Ovary (tissue), 3 donors: ENCODE results near the gene VIPR2.

Experiments
- EP300 ChIP-seq: sonication (generic); formaldehyde crosslinking; IDR thresholded peaks from one replicate; pipeline ENCODE4 v1.6.1; 2017; ENCODE audit warnings: antibody characterized with exemption
- POLR2A ChIP-seq: fragments of 450-650 bp; IDR thresholded peaks from one replicate; pipeline ENCODE4 v1.6.1; 2017; ENCODE audit warnings: antibody characterized with exemption, mild to moderate bottlenecking, moderate library complexity
- TF ChIP-seq, protein P1 (sequence below), 3 donors: fragments of 450-650 bp in 2 of 3; fragments of 200-600 bp in 1 of 3; IDR thresholded peaks; one replicate each; pipeline versions ENCODE4 v1.5.1 to v1.8.0; 2016 to 2022; ENCODE audit warnings: antibody characterized with exemption in 3 of 3, mild to moderate bottlenecking in 1 of 3
- donor health status: DM: no; HTN: no; CAD: no.

DNA sequence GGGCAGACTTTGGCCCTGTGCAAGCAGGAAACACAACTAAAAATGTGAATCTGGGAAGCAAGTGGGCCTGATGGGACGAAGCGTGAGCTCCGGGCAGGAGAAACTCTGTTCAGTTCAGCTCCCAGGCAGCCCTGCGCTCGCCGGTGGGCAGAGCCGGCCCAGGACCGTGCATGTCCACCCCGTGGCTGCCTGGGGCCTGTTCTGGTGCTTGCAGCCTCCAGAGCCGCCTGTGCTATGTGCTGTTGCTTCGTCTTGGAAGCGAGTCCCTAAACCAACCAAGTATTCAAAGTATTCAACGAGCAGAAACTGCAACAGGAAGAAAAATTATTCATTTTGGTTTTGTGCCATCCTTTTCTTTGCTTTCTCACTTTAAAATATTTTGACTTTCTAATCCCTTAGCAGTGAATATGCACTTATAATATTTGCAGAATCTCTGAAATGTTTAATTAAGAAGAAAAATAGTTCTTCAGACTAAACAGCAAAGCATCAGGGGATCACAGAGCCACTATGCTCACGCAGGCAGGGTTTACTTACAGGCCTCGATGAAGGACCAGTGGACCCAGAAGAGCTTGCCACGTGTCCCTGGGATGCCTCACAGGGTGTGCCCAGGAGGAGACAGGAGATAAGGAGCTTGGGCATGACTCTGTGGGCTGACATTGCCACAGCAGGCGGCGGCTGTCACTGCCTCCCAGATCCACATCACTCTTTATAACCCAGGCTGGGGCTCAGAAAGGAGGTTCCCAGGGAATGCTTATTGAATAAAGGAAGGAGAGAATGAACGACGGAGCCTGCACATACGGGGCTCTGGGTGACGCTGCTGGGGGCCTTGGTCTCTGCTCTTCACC, 45.6 kb downstream of the VIPR2 start:
- TF ChIP-seq, protein P1, sequence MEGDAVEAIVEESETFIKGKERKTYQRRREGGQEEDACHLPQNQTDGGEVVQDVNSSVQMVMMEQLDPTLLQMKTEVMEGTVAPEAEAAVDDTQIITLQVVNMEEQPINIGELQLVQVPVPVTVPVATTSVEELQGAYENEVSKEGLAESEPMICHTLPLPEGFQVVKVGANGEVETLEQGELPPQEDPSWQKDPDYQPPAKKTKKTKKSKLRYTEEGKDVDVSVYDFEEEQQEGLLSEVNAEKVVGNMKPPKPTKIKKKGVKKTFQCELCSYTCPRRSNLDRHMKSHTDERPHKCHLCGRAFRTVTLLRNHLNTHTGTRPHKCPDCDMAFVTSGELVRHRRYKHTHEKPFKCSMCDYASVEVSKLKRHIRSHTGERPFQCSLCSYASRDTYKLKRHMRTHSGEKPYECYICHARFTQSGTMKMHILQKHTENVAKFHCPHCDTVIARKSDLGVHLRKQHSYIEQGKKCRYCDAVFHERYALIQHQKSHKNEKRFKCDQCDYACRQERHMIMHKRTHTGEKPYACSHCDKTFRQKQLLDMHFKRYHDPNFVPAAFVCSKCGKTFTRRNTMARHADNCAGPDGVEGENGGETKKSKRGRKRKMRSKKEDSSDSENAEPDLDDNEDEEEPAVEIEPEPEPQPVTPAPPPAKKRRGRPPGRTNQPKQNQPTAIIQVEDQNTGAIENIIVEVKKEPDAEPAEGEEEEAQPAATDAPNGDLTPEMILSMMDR (IDR thresholded peaks at IDR 0.05): no peak
- TF ChIP-seq EP300 (no peak), POLR2A (no peak)
